ENCODE data around the gene NID1. TPM values are rescaled to one million over a fixed set of nuclear protein-coding genes. Genes with fewer than 3 reads are reported as not detected.

NID1 gene
- total and polyA plus RNA-seq, 2 donors (not counting 3 experiments of a cell fraction or from before 2014, with no cell fraction given) = 87.0 to 109 TPM

DNA sequence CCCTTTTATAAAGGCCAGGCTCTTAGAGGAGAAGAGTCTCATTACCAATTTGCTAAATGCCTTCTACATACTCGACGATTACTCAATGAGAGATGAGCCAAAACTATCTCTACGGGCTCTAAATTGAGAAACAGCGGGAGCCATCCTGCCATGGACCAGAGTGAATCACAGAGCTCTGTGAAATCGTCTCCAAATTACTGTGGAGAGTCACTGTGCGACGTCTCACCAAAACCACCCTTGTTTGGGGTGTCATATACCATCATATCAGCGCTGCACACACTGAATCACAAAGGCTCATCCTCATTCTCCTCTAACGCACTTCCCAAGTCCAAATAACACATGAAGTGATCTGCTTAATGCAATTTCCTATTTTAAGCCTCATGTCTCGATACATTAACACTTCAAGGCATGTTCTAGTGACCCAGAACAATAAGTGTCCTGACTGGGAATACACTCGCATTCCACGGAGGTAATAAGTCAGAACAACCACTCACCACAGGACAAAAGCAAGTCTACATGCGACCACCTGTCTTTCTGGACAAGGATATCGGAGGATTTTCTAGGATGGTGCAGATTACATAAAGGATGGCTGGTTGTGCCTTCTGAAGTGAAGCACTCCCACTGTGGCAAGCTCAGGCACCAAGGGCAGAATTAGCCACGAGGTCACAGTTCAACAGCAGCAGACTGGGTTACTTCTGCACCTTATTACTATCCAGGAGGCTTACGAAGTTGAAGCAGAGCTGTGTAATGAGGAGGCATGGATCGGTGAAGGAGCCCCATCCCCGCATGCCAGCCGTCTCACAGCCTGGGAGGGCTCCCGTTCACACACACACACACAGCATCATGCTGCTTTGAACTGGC, 44.3 kb downstream of the NID1 start:
- Histone ChIP-seq H3K36me3 (ENCODE audit: control insufficient read depth in 2 of 2, extremely low read depth in 1 of 2, insufficient read depth in 2 of 2, low read length in 2 of 2) (peaks cover 5 to 24% of the 10 kb centered on the region in 2 experiments), H3K27ac (ENCODE audit: insufficient read depth, low read depth, low read length) (no peak overlapping the region), H3K4me2 (ENCODE audit: insufficient read depth, low read length) (no peak overlapping the region), H4K20me1 (replicated peaks; ENCODE audit: control insufficient read depth, extremely low read depth, insufficient read depth, low read length) (no peaks in the 10 kb centered on the region), H3K9ac (replicated peaks; ENCODE audit: extremely low read depth, insufficient read depth, low read length) (no peak overlapping the region), H3K4me3 (replicated peaks in 1 of 3; ENCODE audit: insufficient read depth in 1 of 3, low read depth in 1 of 3, low read length in 3 of 3) (no peak overlapping the region), H3K4me1 (ENCODE audit: control insufficient read depth, extremely low read depth, insufficient read depth, low read length) (no peaks in the 10 kb centered on the region), H3K79me2 (ENCODE audit: control insufficient read depth, insufficient read depth, low read length) (no peaks in the 10 kb centered on the region), H3K9me3 (replicated peaks; ENCODE audit: control insufficient read depth, insufficient read depth, low read length) (no peaks in the 10 kb centered on the region), H2AFZ (ENCODE audit: low read depth, low read length) (no peak overlapping the region), H3K27me3 (ENCODE audit: control insufficient read depth in 2 of 2, insufficient read depth in 2 of 2, low read length in 2 of 2) (no peaks in the 10 kb centered on the region), H3K9me1 (replicated peaks; ENCODE audit: control insufficient read depth, extremely low read depth, insufficient read depth, low read length) (no peaks in the 10 kb centered on the region)
- ChIA-PET POLR2A (no interaction called here), CTCF (interaction anchor here (1.4 to 1.8 kb wide), 2 partner anchors 48 to 507 kb away, joined by 3 read pairs; no protein-coding TSS in a partner anchor)
- FAIRE-seq = no peak
- TF ChIP-seq JUN (IDR thresholded peaks at IDR 0.05; ENCODE audit: borderline replicate concordance, insufficient read depth, insufficient read length, low read depth) (no peak), EZH2 (IDR thresholded peaks at IDR 0.05; ENCODE audit: borderline replicate concordance, low read depth, low read length, severe bottlenecking) (no peak), GATA2 (IDR thresholded peaks at IDR 0.05; ENCODE audit: insufficient read depth, insufficient read length, low read depth, low read length) (no peak), MYC (IDR thresholded peaks at IDR 0.05; ENCODE audit: low read depth, low read length) (no peak), POLR2AphosphoS5 (IDR thresholded peaks at IDR 0.05; ENCODE audit: insufficient read depth, low read depth, low read length) (no peak), FOS (IDR thresholded peaks at IDR 0.05; ENCODE audit: borderline replicate concordance, insufficient read depth, low read length) (no peak), POLR2A (IDR thresholded peaks at IDR 0.05; ENCODE audit: low read depth, low read length) (no peak)
- TF ChIP-seq, protein P1, sequence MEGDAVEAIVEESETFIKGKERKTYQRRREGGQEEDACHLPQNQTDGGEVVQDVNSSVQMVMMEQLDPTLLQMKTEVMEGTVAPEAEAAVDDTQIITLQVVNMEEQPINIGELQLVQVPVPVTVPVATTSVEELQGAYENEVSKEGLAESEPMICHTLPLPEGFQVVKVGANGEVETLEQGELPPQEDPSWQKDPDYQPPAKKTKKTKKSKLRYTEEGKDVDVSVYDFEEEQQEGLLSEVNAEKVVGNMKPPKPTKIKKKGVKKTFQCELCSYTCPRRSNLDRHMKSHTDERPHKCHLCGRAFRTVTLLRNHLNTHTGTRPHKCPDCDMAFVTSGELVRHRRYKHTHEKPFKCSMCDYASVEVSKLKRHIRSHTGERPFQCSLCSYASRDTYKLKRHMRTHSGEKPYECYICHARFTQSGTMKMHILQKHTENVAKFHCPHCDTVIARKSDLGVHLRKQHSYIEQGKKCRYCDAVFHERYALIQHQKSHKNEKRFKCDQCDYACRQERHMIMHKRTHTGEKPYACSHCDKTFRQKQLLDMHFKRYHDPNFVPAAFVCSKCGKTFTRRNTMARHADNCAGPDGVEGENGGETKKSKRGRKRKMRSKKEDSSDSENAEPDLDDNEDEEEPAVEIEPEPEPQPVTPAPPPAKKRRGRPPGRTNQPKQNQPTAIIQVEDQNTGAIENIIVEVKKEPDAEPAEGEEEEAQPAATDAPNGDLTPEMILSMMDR (IDR thresholded peaks at IDR 0.05; ENCODE audit: extremely low read depth in 1 of 2, insufficient read depth in 1 of 2, low read depth in 1 of 2, low read length in 2 of 2) = no peak
- TF ChIP-seq, protein P2, sequence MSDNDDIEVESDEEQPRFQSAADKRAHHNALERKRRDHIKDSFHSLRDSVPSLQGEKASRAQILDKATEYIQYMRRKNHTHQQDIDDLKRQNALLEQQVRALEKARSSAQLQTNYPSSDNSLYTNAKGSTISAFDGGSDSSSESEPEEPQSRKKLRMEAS (IDR thresholded peaks at IDR 0.05; ENCODE audit: insufficient read depth, insufficient read length) = no peak
- no peak for DNase-seq (ENCODE audit: low read depth, low spot score)
- intact Hi-C loops (cut with micrococcal nuclease) = no loop called here
- dilution Hi-C loops (cut with MboI; ENCODE audit: extremely low pct_ligation_motif_present, low sequenced_read_pairs) = no loop called here
- no TSS peak for BruUV-seq (replicated peaks)

All from endothelial cell of umbilical vein (primary cell).